Smooth muscle cell (in vitro differentiated cells): ENCODE results near the gene EIF4G1. TPM values are rescaled to one million over a fixed set of nuclear protein-coding genes. Genes with fewer than 3 reads are reported as not detected.

Source experiments
- DNase-seq: peaks from one replicate; lab custom pipeline; 2025; ENCODE audit not compliant: unreplicated experiment; lab: John Stamatoyannopoulos, UW
- H2AFZ ChIP-seq: fragments of 200-600 bp; sonication (generic); 2 replicates; pipeline ENCODE4 v1.6.0; 2016; ENCODE audit warnings: antibody characterized with exemption, low read depth, mild to moderate bottlenecking
- H3F3A ChIP-seq: fragments of 200-600 bp; sonication (generic); 2 replicates; pipeline ENCODE4 v1.6.0; 2017; ENCODE audit warnings: antibody characterized with exemption, low read depth
- H3K27ac ChIP-seq: fragments of 200-600 bp; sonication (generic); 2 replicates; pipeline ENCODE4 v1.5.1; 2016; ENCODE audit warnings: low read depth, mild to moderate bottlenecking
- H3K27me3 ChIP-seq: fragments of 200-600 bp; sonication (generic); 2 replicates; pipeline ENCODE4 v1.6.1; 2016; ENCODE audit warnings: low read depth, mild to moderate bottlenecking
- H3K36me3 ChIP-seq: fragments of 200-600 bp; sonication (generic); 2 replicates; pipeline ENCODE4 v1.5.1; 2016; ENCODE audit warnings: low read depth
- H3K4me1 ChIP-seq: fragments of 200-600 bp; sonication (generic); 2 replicates; pipeline ENCODE4 v1.5.1; 2016; ENCODE audit warnings: low read depth
- H3K4me2 ChIP-seq: fragments of 200-600 bp; sonication (generic); 2 replicates; pipeline ENCODE4 v1.6.0; 2016; ENCODE audit warnings: mild to moderate bottlenecking
- H3K4me3 ChIP-seq: fragments of 200-600 bp; sonication (generic); 2 replicates; pipeline ENCODE4 v1.5.1; 2016; ENCODE audit warnings: mild to moderate bottlenecking
- H3K79me2 ChIP-seq: fragments of 200-600 bp; sonication (generic); 2 replicates; pipeline ENCODE4 v1.6.0; 2016; ENCODE audit warnings: low read depth, mild to moderate bottlenecking
- H3K9ac ChIP-seq: fragments of 200-600 bp; sonication (generic); 2 replicates; pipeline ENCODE4 v1.6.0; 2016; ENCODE audit warnings: low read depth
- H3K9me3 ChIP-seq: fragments of 200-600 bp; sonication (generic); replicated peaks from 2 replicates; pipeline ENCODE4 v1.5.1; 2016; ENCODE audit warnings: low read depth
- H4K20me1 ChIP-seq: fragments of 200-600 bp; sonication (generic); 2 replicates; pipeline ENCODE4 v1.6.0; 2016; ENCODE audit warnings: low read depth
- WGBS: methylation state at CpG from one replicate; pipeline ENCODE4 v1.1.7; 2016; ENCODE audit warnings: low lambda C conversion rate; 5-methylcytosine and 5-hydroxymethylcytosine counted together
- polyA plus RNA-seq: library from polyadenylated mRNA; unstranded; fragments of >200 nt; fragmentation: Nextera tagmentation; extraction: Ambion mirVana; gene quantifications from 2 replicates; pipeline ENCODE4 v1.2.1, GENCODE V29; 2016
- total RNA-seq: library from RNA; depleted of rRNA; stranded (reverse); fragments of >200 nt; gene quantifications from 2 replicates; pipeline ENCODE4 v1.2.3, GENCODE V29; 2014
- TF ChIP-seq, protein P1 (sequence below): fragments of 200-600 bp; sonication (generic); IDR thresholded peaks from 2 replicates; pipeline ENCODE4 v1.5.1; 2017; ENCODE audit warnings: borderline replicate concordance, mild to moderate bottlenecking, antibody characterized with exemption; ENCODE audit not compliant: insufficient read depth, poor library complexity, severe bottlenecking

The EIF4G1 gene
- total and polyA plus RNA-seq, 2 experiments from 2014 or later: 171 to 198 TPM

DNA sequence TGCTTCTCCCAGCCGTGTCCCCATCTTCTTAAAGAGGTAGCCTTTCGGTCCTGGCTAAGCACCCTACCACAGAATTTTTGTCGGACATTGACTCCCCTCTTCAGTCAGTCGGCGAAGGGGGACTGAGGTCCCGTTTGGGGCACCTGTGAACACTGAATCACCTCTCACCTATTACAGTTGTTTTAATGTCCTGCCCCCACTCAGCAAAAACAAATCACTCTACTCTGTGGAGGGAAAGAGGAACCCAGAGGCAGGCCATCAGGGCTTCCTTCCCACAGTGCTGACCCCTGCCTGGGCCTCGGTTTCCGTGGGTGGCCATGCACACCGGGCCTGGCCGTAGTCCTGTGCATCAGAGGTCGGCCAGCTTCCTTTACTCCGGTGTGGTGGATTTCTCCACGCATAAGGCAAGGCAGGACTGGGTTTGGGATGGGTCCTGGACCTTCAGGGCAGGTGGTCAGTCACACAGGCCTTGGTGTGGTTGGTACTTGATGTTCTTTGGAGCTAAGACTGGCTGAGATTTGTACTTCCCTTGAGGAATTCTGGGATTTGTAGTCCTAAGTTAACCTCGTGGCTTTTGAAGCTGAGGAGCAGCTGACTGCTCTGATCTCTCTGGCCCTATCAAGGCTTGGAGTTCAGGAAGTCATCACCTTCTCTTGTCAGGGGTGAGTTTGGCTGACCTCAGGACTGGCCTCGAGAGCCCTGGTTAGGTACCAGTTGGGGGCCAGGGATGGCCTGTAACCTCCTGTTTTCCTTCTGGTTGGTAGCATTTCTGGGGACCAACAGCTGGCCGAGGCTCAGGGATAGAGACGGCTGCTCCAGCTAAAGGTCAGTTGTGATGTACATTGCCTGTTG is 22.4 kb downstream of the EIF4G1 start:
- TF ChIP-seq, protein P1, sequence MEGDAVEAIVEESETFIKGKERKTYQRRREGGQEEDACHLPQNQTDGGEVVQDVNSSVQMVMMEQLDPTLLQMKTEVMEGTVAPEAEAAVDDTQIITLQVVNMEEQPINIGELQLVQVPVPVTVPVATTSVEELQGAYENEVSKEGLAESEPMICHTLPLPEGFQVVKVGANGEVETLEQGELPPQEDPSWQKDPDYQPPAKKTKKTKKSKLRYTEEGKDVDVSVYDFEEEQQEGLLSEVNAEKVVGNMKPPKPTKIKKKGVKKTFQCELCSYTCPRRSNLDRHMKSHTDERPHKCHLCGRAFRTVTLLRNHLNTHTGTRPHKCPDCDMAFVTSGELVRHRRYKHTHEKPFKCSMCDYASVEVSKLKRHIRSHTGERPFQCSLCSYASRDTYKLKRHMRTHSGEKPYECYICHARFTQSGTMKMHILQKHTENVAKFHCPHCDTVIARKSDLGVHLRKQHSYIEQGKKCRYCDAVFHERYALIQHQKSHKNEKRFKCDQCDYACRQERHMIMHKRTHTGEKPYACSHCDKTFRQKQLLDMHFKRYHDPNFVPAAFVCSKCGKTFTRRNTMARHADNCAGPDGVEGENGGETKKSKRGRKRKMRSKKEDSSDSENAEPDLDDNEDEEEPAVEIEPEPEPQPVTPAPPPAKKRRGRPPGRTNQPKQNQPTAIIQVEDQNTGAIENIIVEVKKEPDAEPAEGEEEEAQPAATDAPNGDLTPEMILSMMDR: no peak

DNA sequence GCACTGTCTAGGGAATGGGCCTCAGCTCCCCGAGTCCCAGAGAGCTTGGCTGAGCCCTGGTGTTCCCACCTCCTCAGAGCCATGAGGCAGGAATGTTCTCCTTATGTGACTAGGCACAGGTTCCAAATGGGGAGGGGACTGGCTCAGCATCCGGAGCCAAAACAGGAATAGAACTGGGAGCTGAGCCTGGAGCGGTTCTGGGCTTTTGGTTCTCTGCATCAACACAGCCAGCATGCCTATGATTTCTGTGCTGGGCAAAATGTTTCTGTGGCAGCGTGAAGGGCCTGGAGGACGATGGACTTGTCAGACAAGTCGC is 23.0 kb downstream of the EIF4G1 start, which contains the start of gene FAM131A:
TSS of gene FAM131A (plus strand) at position 202 of the 316 bp plus-strand sequence. CDS start at position 233, 31 bp downstream.
- H3K27me3 ChIP-seq: no peaks in the 10 kb centered on the region
- TF ChIP-seq, protein P1: no peak
- H2AFZ ChIP-seq: no peak within 1 kb of the TSS
- 85% methylated on average over 6 of the region's 6 CpGs for WGBS
- peaks cover 78% of the 10 kb centered on the region for H4K20me1 ChIP-seq
- H3F3A ChIP-seq: peaks cover 19% of the 10 kb centered on the region
- no peak for DNase-seq
- H3K4me1 ChIP-seq: peaks cover 19% of the 10 kb centered on the region
- peak within 1 kb of the TSS; percentile 97 for H3K9ac ChIP-seq
- H3K36me3 ChIP-seq: no peaks in the 10 kb centered on the region
- peak within 1 kb of the TSS; percentile 100 for H3K27ac ChIP-seq
- H3K79me2 ChIP-seq: peaks cover 15% of the 10 kb centered on the region
- peak within 1 kb of the TSS; percentile 88 for H3K4me3 ChIP-seq
- no peaks in the 10 kb centered on the region for H3K9me3 ChIP-seq
- H3K4me2 ChIP-seq: peak within 1 kb of the TSS; percentile 95

More for the DNA sequence above, 22.4 kb downstream of the EIF4G1 start:
- Histone ChIP-seq H3K36me3 (peaks cover 2% of the 10 kb centered on the region), H3F3A (peaks cover 25% of the 10 kb centered on the region), H3K27ac (peak overlapping the region; percentile 100), H3K9ac (peak overlapping the region; percentile 97), H4K20me1 (peaks cover 78% of the 10 kb centered on the region), H3K9me3 (no peaks in the 10 kb centered on the region), H3K27me3 (no peaks in the 10 kb centered on the region), H3K4me2 (peak overlapping the region; percentile 95), H2AFZ (no peak overlapping the region), H3K4me3 (peak overlapping the region; percentile 88), H3K4me1 (peaks cover 19% of the 10 kb centered on the region), H3K79me2 (peaks cover 15% of the 10 kb centered on the region)
- no peak for DNase-seq
- WGBS: 37% methylated on average over 17 of the region's 17 CpGs

DNA sequence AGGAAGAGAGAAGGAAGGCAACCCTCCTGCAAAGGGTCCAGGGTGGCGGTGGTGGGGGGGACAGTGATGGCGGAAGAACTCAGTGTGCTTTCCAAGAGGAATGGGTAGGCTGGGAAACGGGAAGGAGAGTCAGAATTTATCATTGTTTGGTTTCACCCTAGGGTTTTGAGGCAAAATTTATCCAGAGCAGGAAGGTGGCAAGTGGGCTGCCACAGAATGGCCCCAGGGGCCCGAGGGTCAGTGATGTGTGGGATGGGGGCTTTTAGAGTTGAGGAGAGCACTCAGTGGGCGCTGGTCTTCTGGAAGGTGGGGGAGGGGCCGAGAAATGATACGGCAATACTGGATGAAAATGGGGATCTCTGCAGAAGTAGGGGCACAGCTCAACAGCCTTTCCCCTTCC is 23.6 kb downstream of the EIF4G1 start:
- peaks cover 15% of the 10 kb centered on the region for H3K79me2 ChIP-seq
- no peak overlapping the region for H3K4me3 ChIP-seq
- no peak for DNase-seq
- WGBS: 90% methylated on average over 7 of the region's 7 CpGs
- TF ChIP-seq, protein P1: no peak
- peak overlapping the region; percentile 95 for H3K4me2 ChIP-seq
- H3K9ac ChIP-seq: peak overlapping the region; percentile 8
- peaks cover 19% of the 10 kb centered on the region for H3K4me1 ChIP-seq
- H3K36me3 ChIP-seq: no peaks in the 10 kb centered on the region
- H3K9me3 ChIP-seq: no peaks in the 10 kb centered on the region
- peaks cover 75% of the 10 kb centered on the region for H4K20me1 ChIP-seq
- H3F3A ChIP-seq: peaks cover 13% of the 10 kb centered on the region
- no peak overlapping the region for H2AFZ ChIP-seq
- peak overlapping the region; percentile 100 for H3K27ac ChIP-seq
- H3K27me3 ChIP-seq: no peaks in the 10 kb centered on the region

DNA sequence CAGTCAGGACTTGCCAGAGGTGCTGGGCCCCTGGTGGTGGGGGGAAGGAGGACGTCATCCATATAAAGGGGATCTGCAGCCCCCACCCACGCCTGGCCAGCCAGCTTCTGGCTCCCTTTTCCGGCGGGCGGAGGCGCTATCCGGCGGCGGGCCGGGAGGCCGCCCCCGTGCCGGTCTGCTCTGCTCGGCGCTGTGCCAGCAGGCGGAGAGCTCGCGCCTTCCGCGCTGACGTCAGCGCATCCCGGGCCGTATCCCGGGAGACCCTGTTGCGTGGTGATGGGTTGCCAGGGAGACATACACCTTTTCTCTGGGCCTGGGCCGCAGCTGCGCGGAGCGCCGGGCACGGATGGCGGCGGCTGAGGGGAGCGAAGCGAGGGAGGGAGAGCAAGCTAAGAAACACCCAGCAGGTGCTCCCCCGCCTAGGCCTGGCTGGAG is 24.1 kb downstream of the EIF4G1 start:
- Histone ChIP-seq H4K20me1 (peaks cover 69% of the 10 kb centered on the region), H3K9me3 (no peaks in the 10 kb centered on the region), H3K79me2 (peaks cover 15% of the 10 kb centered on the region), H3K27ac (peak overlapping the region; percentile 28), H2AFZ (no peak overlapping the region), H3K36me3 (no peaks in the 10 kb centered on the region), H3K9ac (peak overlapping the region; percentile 8), H3K4me2 (peak overlapping the region; percentile 70), H3F3A (peaks cover 8% of the 10 kb centered on the region), H3K27me3 (no peaks in the 10 kb centered on the region), H3K4me3 (no peak overlapping the region), H3K4me1 (peaks cover 19% of the 10 kb centered on the region)
- WGBS: 30% methylated on average over 35 of the region's 37 CpGs
- TF ChIP-seq, protein P1: no peak
- DNase-seq: peak; percentile 32
